Ecto neural progenitor cell (in vitro differentiated cells): ENCODE measurements around the gene NEO1.

Experiments used
- DNase-seq: peaks from one replicate; pipeline ENCODE4 v3.0.0-alpha.2; 2018; ENCODE audit warnings: low spot score

NEO1 gene

GRCh38 chr15:73031648-73032047 is 20.6 kb upstream of the NEO1 start:
- no peak for DNase-seq

- no peak for DNase-seq
Observed at GRCh38 chr15:73033611-73034010, 18.7 kb upstream of the NEO1 start.

- DNase-seq: no peak
Observed at GRCh38 chr15:73034221-73034620, 18.0 kb upstream of the NEO1 start.

GRCh38 chr15:73035221-73035620 is 17.0 kb upstream of the NEO1 start:
- no peak for DNase-seq

GRCh38 chr15:73038220-73038619 is 14.0 kb upstream of the NEO1 start:
- no peak for DNase-seq

- no peak for DNase-seq
Observed at GRCh38 chr15:73046073-73046472, 6.2 kb upstream of the NEO1 start.

GRCh38 chr15:73047882-73048281 is 4.4 kb upstream of the NEO1 start:
- no peak for DNase-seq

GRCh38 chr15:73048624-73049295 is 3.5 kb upstream of the NEO1 start:
- no peak for DNase-seq

GRCh38 chr15:73049564-73050215 is 2.6 kb upstream of the NEO1 start:
- no peak for DNase-seq

- no peak for DNase-seq
Observed at GRCh38 chr15:73050561-73051295, 1.5 kb upstream of the NEO1 start.

- DNase-seq: no peak
Observed at GRCh38 chr15:73051391-73051806, 864 bp upstream of the NEO1 start.

GRCh38 chr15:73052653-73053397 is 562 bp downstream of the NEO1 start:
- DNase-seq: peak; percentile 80

- no peak for DNase-seq
Observed at GRCh38 chr15:73053398-73053723, 1.1 kb downstream of the NEO1 start.

GRCh38 chr15:73054417-73054953 is 2.2 kb downstream of the NEO1 start:
- no peak for DNase-seq

GRCh38 chr15:73056460-73056859 is 4.2 kb downstream of the NEO1 start:
- DNase-seq: no peak

- DNase-seq: no peak
Observed at GRCh38 chr15:73058437-73058836, 6.2 kb downstream of the NEO1 start.

- DNase-seq: no peak
Observed at GRCh38 chr15:73065114-73065513, 12.9 kb downstream of the NEO1 start.

GRCh38 chr15:73069109-73069508 is 16.8 kb downstream of the NEO1 start:
- DNase-seq: no peak

- no peak for DNase-seq
Observed at GRCh38 chr15:73072894-73073293, 20.6 kb downstream of the NEO1 start.

GRCh38 chr15:73074241-73074640 is 22.0 kb downstream of the NEO1 start:
- DNase-seq: no peak

- no peak for DNase-seq
Observed at GRCh38 chr15:73075160-73075859, 23.0 kb downstream of the NEO1 start.

GRCh38 chr15:73078291-73078690 is 26.0 kb downstream of the NEO1 start:
- DNase-seq: no peak
